ENCODE data around the gene TUFM. TPM values are rescaled to one million over a fixed set of nuclear protein-coding genes. Genes with fewer than 3 reads are reported as not detected.
A peak's percentile ranks its signal among the peaks of the same experiment; 100 is the strongest.
"Not testable (repeated sequence)": the region's sequence is repeated elsewhere in the genome, so short reads cannot be mapped to it uniquely, and the experiment has no call there.

Gene TUFM
- total RNA-seq, 1 donor from 2014 or later, result 189 TPM

- ATAC-seq (ENCODE audit: low read depth) (peak; percentile 7), DNase-seq (no peak)
- Mint-ChIP-seq H3K4me1 (peaks cover 43% of the 10 kb centered on the region), H3K4me3 (peak overlapping the region; percentile 98), H3K9me3 (no peaks in the 10 kb centered on the region), H3K27me3 (no peaks in the 10 kb centered on the region), H3K27ac (peak overlapping the region; percentile 99), H3K36me3 (ENCODE audit: low read depth) (peaks cover 46% of the 10 kb centered on the region)
- intact Hi-C loops (cut with micrococcal nuclease), result loop anchor here (5.0 kb wide), 3 partner anchors 271 to 1174 kb away; partner anchors contain the start of genes APOBR, CLN3, HIRIP3 and INO80E
- TF ChIP-seq CTCF (IDR thresholded peaks at IDR 0.05), result no peak
- ChIA-PET CTCF (no interaction called here), POLR2A (interaction anchor here (0.6 to 5.1 kb wide), 30 partner anchors 9 to 1875 kb away, joined by 3 to 74 read pairs (median 6); partner anchors contain the start of genes APOBR, CD19, CLN3 and NFATC2IP)
These were observed 22.8 kb downstream of the TUFM start for GRCh38 chr16:28823291-28823872.

- ChIA-PET CTCF (interaction anchor here (0.7 to 1.3 kb wide), 2 partner anchors 24 to 100 kb away, joined by 4 read pairs; partner anchors contain the start of gene TUFM), POLR2A (interaction anchor here (0.5 to 5.1 kb wide), 30 partner anchors 10 to 1876 kb away, joined by 3 to 74 read pairs (median 6); partner anchors contain the start of genes APOBR, CD19, CLN3 and NFATC2IP)
- intact Hi-C loops (cut with micrococcal nuclease), result loop anchor here (5.0 kb wide), 3 partner anchors 270 to 1175 kb away; partner anchors contain the start of genes APOBR, CLN3, HIRIP3 and INO80E
- ATAC-seq (ENCODE audit: low read depth), result peak; percentile 55
- Mint-ChIP-seq H3K9me3 (no peaks in the 10 kb centered on the region), H3K4me1 (peaks cover 41% of the 10 kb centered on the region), H3K27ac (peak within 1 kb of the TSS; percentile 99), H3K4me3 (peak within 1 kb of the TSS; percentile 98), H3K27me3 (no peaks in the 10 kb centered on the region), H3K36me3 (ENCODE audit: low read depth) (peaks cover 40% of the 10 kb centered on the region)
- TF ChIP-seq CTCF (IDR thresholded peaks at IDR 0.05), result no peak
- peak; percentile 92 for DNase-seq
These were observed 23.4 kb downstream of the TUFM start, which contains the start of gene ATXN2L for GRCh38 chr16:28822520-28823290. ATXN2L (plus strand) TSS chr16:28822999; CDS start chr16:28823260, 261 bp downstream.

- Mint-ChIP-seq H3K4me3 (peak overlapping the region; percentile 79), H3K9me3 (no peaks in the 10 kb centered on the region), H3K27me3 (no peaks in the 10 kb centered on the region), H3K4me1 (peaks cover 37% of the 10 kb centered on the region), H3K36me3 (ENCODE audit: low read depth) (peaks cover 33% of the 10 kb centered on the region), H3K27ac (peak overlapping the region; percentile 89)
- ChIA-PET CTCF (interaction anchor here (0.7 to 1.3 kb wide), 2 partner anchors 25 to 101 kb away, joined by 4 read pairs; partner anchors contain the start of gene TUFM), POLR2A (interaction anchor here (0.5 to 5.1 kb wide), 24 partner anchors 9 to 1271 kb away, joined by 3 to 74 read pairs (median 8); partner anchors contain the start of genes APOBR, CD19, CLN3 and NFATC2IP)
- DNase-seq (no peak), ATAC-seq (ENCODE audit: low read depth) (no peak)
- intact Hi-C loops (cut with micrococcal nuclease), result loop anchor here (5.0 kb wide), 3 partner anchors 270 to 1175 kb away; partner anchors contain the start of genes APOBR, CLN3, HIRIP3 and INO80E
- TF ChIP-seq CTCF (IDR thresholded peaks at IDR 0.05), result no peak
These were observed 24.2 kb downstream of the TUFM start for GRCh38 chr16:28821874-28822519.

GRCh38 chr16:28820546-28820945 is 25.6 kb downstream of the TUFM start:
- POLR2A ChIA-PET, result interaction anchor here (1.1 to 5.1 kb wide), 4 partner anchors 26 to 327 kb away, joined by 3 to 74 read pairs (median 26); partner anchors contain the start of genes APOBR, RABEP2, SH2B1 and TUFM
- CTCF ChIA-PET; DNase-seq; H3K4me3 Mint-ChIP-seq; H3K27me3 Mint-ChIP-seq; ATAC-seq (ENCODE audit: low read depth); H3K27ac Mint-ChIP-seq; H3K9me3 Mint-ChIP-seq: not testable (repeated sequence)
- Mint-ChIP-seq H3K4me1 (peaks cover 24% of the 10 kb centered on the region), H3K36me3 (ENCODE audit: low read depth) (peaks cover 18% of the 10 kb centered on the region)
- intact Hi-C loops (cut with micrococcal nuclease), result loop anchor here (5.0 kb wide), 3 partner anchors 268 to 1177 kb away; partner anchors contain the start of genes APOBR, CLN3, HIRIP3 and INO80E

GRCh38 chr16:28820016-28820415 is 26.1 kb downstream of the TUFM start:
- ChIA-PET POLR2A (interaction anchor here (1.2 to 5.1 kb wide), 2 partner anchors 26 to 43 kb away, joined by 4 to 74 read pairs; partner anchors contain the start of genes SH2B1 and TUFM), CTCF (no interaction called here)
- Mint-ChIP-seq H3K9me3 (no peaks in the 10 kb centered on the region), H3K4me3 (no peak overlapping the region), H3K36me3 (ENCODE audit: low read depth) (peaks cover 13% of the 10 kb centered on the region), H3K27me3 (no peaks in the 10 kb centered on the region), H3K4me1 (peaks cover 18% of the 10 kb centered on the region), H3K27ac (no peak overlapping the region)
- DNase-seq, result no peak
- intact Hi-C loops (cut with micrococcal nuclease), result loop anchor here (5.0 kb wide), 3 partner anchors 268 to 1177 kb away; partner anchors contain the start of genes APOBR, CLN3, HIRIP3 and INO80E
- no peak for TF ChIP-seq CTCF (IDR thresholded peaks at IDR 0.05)
- ATAC-seq (ENCODE audit: low read depth), result no peak

- CTCF ChIA-PET; H3K27me3 Mint-ChIP-seq; H3K9me3 Mint-ChIP-seq; intact Hi-C loops (cut with micrococcal nuclease); DNase-seq; ATAC-seq (ENCODE audit: low read depth); H3K36me3 Mint-ChIP-seq (ENCODE audit: low read depth); POLR2A ChIA-PET; H3K4me3 Mint-ChIP-seq; H3K27ac Mint-ChIP-seq; H3K4me1 Mint-ChIP-seq: not testable (repeated sequence)
These were observed 38.6 kb downstream of the TUFM start for GRCh38 chr16:28807445-28808120.
